Cardiac muscle cell (in vitro differentiated cells and primary cell): Measurements from ENCODE around the gene HMX1. TPM values are rescaled to one million over a fixed set of nuclear protein-coding genes. Genes with fewer than 3 reads are reported as not detected.

Experiments
- DNase-seq, 2 donors: peaks; one replicate each; pipeline versions ENCODE4 v3.0.0 to v3.0.0-alpha.2; 2010 to 2017; ENCODE audit warnings: low read depth in 1 of 2, low spot score in 1 of 2
- H3K27ac ChIP-seq: fragments of 200-600 bp; sonication (generic); 2 replicates; pipeline ENCODE4 v1.5.1; 2016
- H3K27me3 ChIP-seq: fragments of 200-600 bp; sonication (generic); 2 replicates; pipeline ENCODE4 v1.6.0; 2016; ENCODE audit warnings: control low read depth
- H3K36me3 ChIP-seq: fragments of 200-600 bp; sonication (generic); 2 replicates; pipeline ENCODE4 v1.5.1; 2016; ENCODE audit warnings: control low read depth
- H3K4me1 ChIP-seq: fragments of 200-600 bp; sonication (generic); 2 replicates; pipeline ENCODE4 v1.8.1; 2017; ENCODE audit warnings: low read depth, mild to moderate bottlenecking, mixed run types
- H3K4me3 ChIP-seq: fragments of 200-600 bp; sonication (generic); 2 replicates; pipeline ENCODE4 v1.5.1; 2016; ENCODE audit warnings: mild to moderate bottlenecking
- H3K9me3 ChIP-seq: fragments of 200-600 bp; sonication (generic); 2 replicates; pipeline ENCODE4 v1.5.1; 2017; ENCODE audit warnings: low read depth, mild to moderate bottlenecking, control low read depth
- CTCF ChIP-seq: IDR thresholded peaks from 2 replicates; pipeline ENCODE4 v1.5.1; 2012; ENCODE audit warnings: low read depth, mild to moderate bottlenecking, low read length
- polyA plus RNA-seq: library from polyadenylated mRNA; unstranded; fragments of >200 nt; fragmentation: Nextera tagmentation; extraction: Ambion mirVana; gene quantifications from 2 replicates; pipeline ENCODE4 v1.2.1, GENCODE V29; 2016
- total RNA-seq: library from RNA; depleted of rRNA; stranded (reverse); fragments of >200 nt; gene quantifications from 2 replicates; pipeline ENCODE4 v1.2.3, GENCODE V29; 2016

Gene HMX1
- total and polyA plus RNA-seq, 2 experiments from 2014 or later, result 0.13 TPM; not detected in 1

DNA sequence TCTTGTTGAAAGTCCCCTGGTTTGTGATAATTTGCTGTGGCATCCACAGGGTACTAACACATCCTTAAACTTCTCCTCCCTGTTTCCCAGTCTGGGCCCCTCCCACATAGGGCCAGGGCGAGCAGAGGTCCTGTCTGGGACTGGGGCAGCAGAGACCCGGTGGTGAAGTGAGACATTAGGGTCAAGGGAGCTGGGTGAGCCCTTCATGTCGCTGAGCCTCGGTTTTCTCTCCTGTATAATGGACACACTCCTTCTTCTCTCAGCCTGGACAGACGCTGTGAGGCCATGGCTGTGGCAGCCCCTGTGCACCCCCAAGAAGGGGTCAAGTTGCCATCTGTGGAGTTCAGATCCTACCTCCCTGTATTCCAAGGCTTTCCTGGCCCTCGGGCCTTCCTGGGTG lies 33.0 kb upstream of the HMX1 start:
- H3K4me3 ChIP-seq, result no peak overlapping the region
- H3K27me3 ChIP-seq, result peaks cover 33% of the 10 kb centered on the region
- no peaks in the 10 kb centered on the region for H3K4me1 ChIP-seq
- DNase-seq, result no peak
- H3K9me3 ChIP-seq, result no peaks in the 10 kb centered on the region
- H3K36me3 ChIP-seq, result no peaks in the 10 kb centered on the region
- H3K27ac ChIP-seq, result no peak overlapping the region
- no peak for TF ChIP-seq CTCF

DNA sequence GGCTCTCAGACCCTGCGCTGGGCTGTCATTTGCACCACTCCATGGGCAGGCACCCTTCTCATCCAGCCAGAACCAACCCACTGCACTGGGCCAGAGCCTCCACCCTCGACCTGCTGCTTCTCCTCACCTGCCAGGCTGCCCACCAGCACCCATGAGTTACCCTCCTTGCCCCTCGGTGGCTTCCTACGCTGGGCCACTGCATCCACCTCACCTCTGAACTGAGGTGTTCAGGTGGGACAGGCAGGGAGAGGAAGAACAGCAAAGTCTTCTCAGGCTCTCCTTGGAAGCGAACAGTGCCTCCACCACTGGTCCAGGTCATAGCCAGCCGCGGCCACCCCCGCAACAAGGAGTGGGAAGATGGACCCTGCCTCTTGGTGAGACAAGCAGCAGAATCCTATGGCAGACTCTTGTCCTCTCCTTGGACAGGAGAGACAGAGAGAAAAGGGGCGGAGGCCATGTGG lies 32.4 kb upstream of the HMX1 start:
- Histone ChIP-seq H3K9me3 (no peaks in the 10 kb centered on the region), H3K4me3 (no peak overlapping the region), H3K27me3 (peaks cover 37% of the 10 kb centered on the region), H3K36me3 (no peaks in the 10 kb centered on the region), H3K27ac (no peak overlapping the region), H3K4me1 (no peaks in the 10 kb centered on the region)
- no peak for DNase-seq
- no peak for TF ChIP-seq CTCF

DNA sequence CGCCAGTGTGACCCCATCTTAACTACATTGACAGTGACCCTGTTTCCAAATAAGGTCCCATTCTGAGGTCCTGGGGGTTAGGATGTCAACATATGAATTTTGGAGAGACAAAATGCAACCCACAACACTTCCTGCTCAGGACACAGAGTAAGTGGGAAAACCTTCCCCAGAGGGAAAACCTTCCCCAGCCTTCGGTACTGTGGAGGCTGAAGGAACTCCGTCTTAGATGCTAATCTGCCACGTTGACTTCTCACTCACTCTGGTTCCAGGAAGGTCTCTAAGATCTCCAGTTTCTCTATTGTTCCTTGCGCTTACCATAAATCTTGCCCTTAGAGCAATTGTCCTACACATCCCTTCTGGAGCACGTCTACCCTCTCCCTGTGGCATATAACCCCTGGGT lies 29.7 kb upstream of the HMX1 start:
- Histone ChIP-seq H3K36me3 (no peaks in the 10 kb centered on the region), H3K4me1 (no peaks in the 10 kb centered on the region), H3K9me3 (no peaks in the 10 kb centered on the region), H3K27ac (no peak overlapping the region), H3K27me3 (peaks cover 45% of the 10 kb centered on the region), H3K4me3 (no peak overlapping the region)
- no peak for DNase-seq
- no peak for TF ChIP-seq CTCF

DNA sequence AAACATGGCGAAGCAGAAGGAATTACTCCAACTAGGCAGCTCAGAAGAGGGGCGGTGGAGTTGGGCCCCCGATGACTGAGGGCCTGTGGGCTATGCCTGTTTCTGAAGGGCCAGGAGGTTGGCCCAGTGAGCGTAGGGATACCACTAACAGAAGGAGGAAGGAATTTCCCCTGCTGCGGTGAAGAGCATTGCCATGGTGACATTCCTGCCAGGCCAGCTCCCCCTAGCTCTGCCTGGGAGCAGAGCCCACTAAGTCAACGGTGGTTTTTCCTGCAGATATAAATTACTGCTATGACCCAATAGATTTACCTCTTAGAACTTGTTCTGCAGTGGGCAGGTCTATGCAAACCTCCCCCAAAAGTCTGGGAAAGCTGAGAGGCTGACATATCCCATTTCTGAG lies 28.9 kb upstream of the HMX1 start:
- Histone ChIP-seq H3K27ac (no peak overlapping the region), H3K4me1 (no peaks in the 10 kb centered on the region), H3K27me3 (peaks cover 49% of the 10 kb centered on the region), H3K9me3 (no peaks in the 10 kb centered on the region), H3K4me3 (no peak overlapping the region), H3K36me3 (no peaks in the 10 kb centered on the region)
- no peak for TF ChIP-seq CTCF
- DNase-seq, result no peak

GRCh38 chr4:8898419-8898818 lies 26.8 kb upstream of the HMX1 start:
- H3K36me3 ChIP-seq, result no peaks in the 10 kb centered on the region
- peaks cover 61% of the 10 kb centered on the region for H3K27me3 ChIP-seq
- H3K27ac ChIP-seq, result no peak overlapping the region
- TF ChIP-seq CTCF, result no peak
- H3K4me1 ChIP-seq, result no peaks in the 10 kb centered on the region
- DNase-seq, result no peak
- no peaks in the 10 kb centered on the region for H3K9me3 ChIP-seq
- H3K4me3 ChIP-seq, result no peak overlapping the region
